K562 (cell line): ENCODE measurements around the gene UBR4. TPM values are rescaled to one million over a fixed set of nuclear protein-coding genes. Genes with fewer than 3 reads are reported as not detected.

Experiments
- ARID2 ChIP-seq: fragments of 450-650 bp; IDR thresholded peaks from 2 replicates; pipeline ENCODE4 v1.6.1; 2017; ENCODE audit warnings: antibody characterized with exemption, mild to moderate bottlenecking
- ARNT ChIP-seq, 2 experiments: fragments of 450-650 bp; IDR thresholded peaks; 2 replicates each; pipeline ENCODE4 v1.6.1; 2016; ENCODE audit warnings: mild to moderate bottlenecking in 1 of 2
- CBFB ChIP-seq: sonication (generic); formaldehyde crosslinking; IDR thresholded peaks from 2 replicates; pipeline ENCODE4 v1.4.0; 2020; ENCODE audit warnings: mild to moderate bottlenecking, missing genetic modification reagents
- DNMT1 ChIP-seq: fragments of 450-650 bp; IDR thresholded peaks from 2 replicates; pipeline ENCODE4 v1.6.1; 2016; ENCODE audit warnings: antibody characterized with exemption, mild to moderate bottlenecking
- FOXK2 ChIP-seq, 2 experiments: fragments of 450-650 bp; IDR thresholded peaks in 1 of 2; conservative IDR thresholded peaks in 1 of 2; 2 replicates each; pipeline ENCODE4 v1.6.1; 2016; ENCODE audit warnings: low read depth in 2 of 2, mild to moderate bottlenecking in 1 of 2
- MAFG ChIP-seq: fragments of 450-650 bp; conservative IDR thresholded peaks from 2 replicates; pipeline ENCODE4 v1.6.1; 2016; ENCODE audit warnings: missing genetic modification characterization, missing compliant biosample characterization
- MEF2D ChIP-seq: conservative IDR thresholded peaks from 2 replicates; pipeline ENCODE4 v1.6.1; 2016; ENCODE audit warnings: low read depth, missing genetic modification characterization, missing compliant biosample characterization
- PRPF4 ChIP-seq: fragments of 200-400 bp; formaldehyde crosslinking; IDR thresholded peaks from one replicate; pipeline ENCODE4 v1.6.1; 2017; ENCODE audit warnings: low read length, low read depth, mild to moderate bottlenecking; ENCODE audit not compliant: insufficient read depth, poor library complexity, severe bottlenecking
- ZNF197 ChIP-seq: fragments of 200-800 bp; sonication (Bioruptor generic); IDR thresholded peaks from 2 replicates; pipeline ENCODE4 v1.6.1; 2016; ENCODE audit warnings: low read depth, missing genetic modification characterization, missing compliant biosample characterization
- polyA plus RNA-seq, 8 experiments: library from polyadenylated mRNA; depleted of rRNA in 4 of 8; stranded (reverse) in 5 of 8; unstranded in 3 of 8; fragments of >200 nt; fragmentation: Nextera tagmentation in 2 of 8; fragmentation: Illumina TruSeq in 1 of 8; extraction: Ambion mirVana in 2 of 8; extraction: Trizol in 1 of 8; gene quantifications; 2 replicates each; pipeline versions ENCODE4 v1.2.1 to v1.2.3, GENCODE V29; 2011 to 2014; ENCODE audit warnings: inconsistent platforms in 1 of 8, missing spikeins in 1 of 8
- total RNA-seq, 7 experiments: library from RNA; depleted of rRNA in 6 of 7; stranded (reverse); fragments of >200 nt in 6 of 7; fragmentation: Illumina TruSeq in 2 of 7; extraction: Trizol in 2 of 7; gene quantifications; 2 replicates each; pipeline versions ENCODE4 v1.2.1 to v1.2.3, GENCODE V29; 2011 to 2021; ENCODE audit warnings: low replicate concordance in 1 of 7
- TF ChIP-seq, protein P1 (sequence below), 2 experiments: fragments of 450-650 bp in 1 of 2; sonication (generic) in 1 of 2; formaldehyde crosslinking in 1 of 2; IDR thresholded peaks; 2 replicates each; pipeline versions ENCODE4 v1.7.1 to v1.9.0; 2016 to 2022; ENCODE audit warnings: inconsistent platforms in 1 of 2, mild to moderate bottlenecking in 1 of 2, missing genetic modification reagents in 1 of 2

Gene UBR4
- total and polyA plus RNA-seq, 9 of the 15 experiments (the other 6 are each of a cell fraction or from before 2014, with no cell fraction given) = 55.4 to 277 (median 123) TPM

DNA sequence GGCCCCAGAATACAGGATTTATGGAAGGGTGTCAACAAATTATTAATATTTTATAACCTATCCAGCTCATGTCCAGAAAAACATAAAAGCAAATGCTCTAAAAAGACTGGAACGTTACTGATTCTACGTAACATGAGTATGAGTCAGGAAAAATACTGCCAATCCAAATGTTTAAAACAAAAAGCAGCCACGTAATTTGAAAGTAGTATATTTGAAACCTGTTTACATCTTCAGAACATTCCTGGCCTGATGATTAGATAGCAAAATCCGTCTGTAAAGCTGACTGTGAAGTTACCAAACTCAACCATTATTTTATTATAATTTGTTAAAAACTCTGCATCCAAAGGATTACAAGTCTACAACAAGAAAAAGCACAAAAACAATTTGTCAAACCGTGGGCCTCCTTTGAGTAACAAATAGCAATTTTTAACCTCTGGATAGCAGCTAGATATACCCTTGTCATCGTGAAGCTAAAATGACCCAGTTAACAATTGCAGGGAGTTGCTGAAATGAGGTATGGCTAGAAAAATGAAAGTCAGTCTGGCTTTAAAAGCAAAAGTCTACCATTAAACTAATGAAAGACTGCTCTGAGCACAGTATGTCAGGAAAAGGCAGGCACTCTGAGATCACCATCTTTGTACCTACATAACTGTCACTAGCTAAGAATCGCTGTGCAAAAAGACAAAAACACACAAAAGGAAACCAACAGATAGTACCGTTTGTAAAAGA is 1.2 kb downstream of the UBR4 start (continued):
- TF ChIP-seq MEF2D (tag) (no peak; the same call in 1 of the 2 replicates), ARID2 (peak; percentile 6; the same call in 1 of the 2 replicates), FOXK2 (conservative IDR thresholded peaks at IDR 0.05 in 1 of 2, IDR thresholded peaks at IDR 0.05 in 1 of 2; ENCODE audit: low read depth in 2 of 2) (peak; percentile 32 to 44; a peak in 1 of 4 replicates), DNMT1 (0 out of 2 replicates have a peak, but pooled peaks have one; percentile 60), ZNF197 (CRISPR knock-in tag) (0 out of 2 replicates have a peak, but pooled peaks have one; percentile 38), PRPF4 (no peak), CBFB (CRISPR knock-in tag) (no peak), MAFG (0 out of 2 replicates have a peak, but pooled peaks have one; percentile 4), ARNT (IDR thresholded peaks at IDR 0.05) (peak in 1 of 2 experiments; percentile 28; a peak in 1 of 4 replicates)
- TF ChIP-seq, protein P1, sequence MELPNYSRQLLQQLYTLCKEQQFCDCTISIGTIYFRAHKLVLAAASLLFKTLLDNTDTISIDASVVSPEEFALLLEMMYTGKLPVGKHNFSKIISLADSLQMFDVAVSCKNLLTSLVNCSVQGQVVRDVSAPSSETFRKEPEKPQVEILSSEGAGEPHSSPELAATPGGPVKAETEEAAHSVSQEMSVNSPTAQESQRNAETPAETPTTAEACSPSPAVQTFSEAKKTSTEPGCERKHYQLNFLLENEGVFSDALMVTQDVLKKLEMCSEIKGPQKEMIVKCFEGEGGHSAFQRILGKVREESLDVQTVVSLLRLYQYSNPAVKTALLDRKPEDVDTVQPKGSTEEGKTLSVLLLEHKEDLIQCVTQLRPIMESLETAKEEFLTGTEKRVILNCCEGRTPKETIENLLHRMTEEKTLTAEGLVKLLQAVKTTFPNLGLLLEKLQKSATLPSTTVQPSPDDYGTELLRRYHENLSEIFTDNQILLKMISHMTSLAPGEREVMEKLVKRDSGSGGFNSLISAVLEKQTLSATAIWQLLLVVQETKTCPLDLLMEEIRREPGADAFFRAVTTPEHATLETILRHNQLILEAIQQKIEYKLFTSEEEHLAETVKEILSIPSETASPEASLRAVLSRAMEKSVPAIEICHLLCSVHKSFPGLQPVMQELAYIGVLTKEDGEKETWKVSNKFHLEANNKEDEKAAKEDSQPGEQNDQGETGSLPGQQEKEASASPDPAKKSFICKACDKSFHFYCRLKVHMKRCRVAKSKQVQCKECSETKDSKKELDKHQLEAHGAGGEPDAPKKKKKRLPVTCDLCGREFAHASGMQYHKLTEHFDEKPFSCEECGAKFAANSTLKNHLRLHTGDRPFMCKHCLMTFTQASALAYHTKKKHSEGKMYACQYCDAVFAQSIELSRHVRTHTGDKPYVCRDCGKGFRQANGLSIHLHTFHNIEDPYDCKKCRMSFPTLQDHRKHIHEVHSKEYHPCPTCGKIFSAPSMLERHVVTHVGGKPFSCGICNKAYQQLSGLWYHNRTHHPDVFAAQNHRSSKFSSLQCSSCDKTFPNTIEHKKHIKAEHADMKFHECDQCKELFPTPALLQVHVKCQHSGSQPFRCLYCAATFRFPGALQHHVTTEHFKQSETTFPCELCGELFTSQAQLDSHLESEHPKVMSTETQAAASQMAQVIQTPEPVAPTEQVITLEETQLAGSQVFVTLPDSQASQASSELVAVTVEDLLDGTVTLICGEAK (IDR thresholded peaks at IDR 0.05) = peak; percentile 38; the same call in 1 of the 2 replicates
- TF ChIP-seq, protein P1 (CRISPR knock-in tag; IDR thresholded peaks at IDR 0.05) = no peak
